Myocyte (in vitro differentiated cells): Measurements from ENCODE around the gene CDCA4. TPM values are rescaled to one million over a fixed set of nuclear protein-coding genes. Genes with fewer than 3 reads are reported as not detected.

Experiments
- DNase-seq: peaks from one replicate; pipeline ENCODE4 v3.0.0-alpha.2; 2012; ENCODE audit warnings: low read depth
- total RNA-seq: library from RNA; depleted of rRNA; stranded (reverse); fragments of >200 nt; gene quantifications from 2 replicates; pipeline ENCODE4 v1.2.3, GENCODE V29; 2014

The CDCA4 gene
- total RNA-seq, 1 donor from 2014 or later, result 15.9 TPM

- no peak for DNase-seq
These were observed 43.7 kb downstream of the CDCA4 start for GRCh38 chr14:104977008-104977680.

- peak; percentile 87 for DNase-seq
These were observed 44.5 kb downstream of the CDCA4 start for GRCh38 chr14:104976198-104977007.

GRCh38 chr14:104975481-104976197, 45.2 kb downstream of the CDCA4 start:
- peak; percentile 65 for DNase-seq

- DNase-seq, result no peak
These were observed 46.1 kb downstream of the CDCA4 start for GRCh38 chr14:104974665-104975390.

- no peak for DNase-seq
These were observed 46.7 kb downstream of the CDCA4 start for GRCh38 chr14:104974146-104974541.

- DNase-seq, result peak; percentile 83
These were observed 47.3 kb downstream of the CDCA4 start for GRCh38 chr14:104973385-104974145.

GRCh38 chr14:104973135-104973384, 47.8 kb downstream of the CDCA4 start:
- DNase-seq, result peak; percentile 98

- peak; percentile 93 for DNase-seq
These were observed 48.4 kb downstream of the CDCA4 start for GRCh38 chr14:104972301-104973134.

GRCh38 chr14:104971447-104972240, 49.2 kb downstream of the CDCA4 start:
- no peak for DNase-seq

GRCh38 chr14:104970231-104971068, 50.4 kb downstream of the CDCA4 start:
- DNase-seq, result peak; percentile 95

GRCh38 chr14:104969741-104970230, 51.1 kb downstream of the CDCA4 start:
- DNase-seq, result no peak

GRCh38 chr14:104968541-104969401, 52.1 kb downstream of the CDCA4 start:
- DNase-seq, result no peak

GRCh38 chr14:104968153-104968527, 52.7 kb downstream of the CDCA4 start:
- DNase-seq, result peak; percentile 50

- DNase-seq, result no peak
These were observed 53.3 kb downstream of the CDCA4 start for GRCh38 chr14:104967386-104968152.

GRCh38 chr14:104966981-104967385, 53.9 kb downstream of the CDCA4 start:
- peak; percentile 50 for DNase-seq

GRCh38 chr14:104966261-104966865, 54.5 kb downstream of the CDCA4 start:
- no peak for DNase-seq
